ENCODE results near the gene SERPINI2.
A peak's percentile ranks its signal among the peaks of the same experiment; 100 is the strongest.
"Not testable (repeated sequence)": the region's sequence is repeated elsewhere in the genome, so short reads cannot be mapped to it uniquely, and the experiment has no call there.

The SERPINI2 gene

GRCh38 chr3:167445491-167445890 is 28.4 kb downstream of the SERPINI2 start:
- no peak for DNase-seq (ENCODE audit: low spot score)

- DNase-seq (ENCODE audit: low spot score) = no peak
These were observed 32.6 kb downstream of the SERPINI2 start for GRCh38 chr3:167441256-167441655.

- DNase-seq (ENCODE audit: low spot score) = no peak
These were observed 36.3 kb downstream of the SERPINI2 start for GRCh38 chr3:167437428-167438139.

GRCh38 chr3:167426962-167427361 is 46.9 kb downstream of the SERPINI2 start:
- not testable (repeated sequence) for DNase-seq (ENCODE audit: low spot score)

GRCh38 chr3:167422396-167422795 is 51.4 kb downstream of the SERPINI2 start:
- not testable (repeated sequence) for DNase-seq (ENCODE audit: low spot score)

GRCh38 chr3:167409611-167410010 is 64.2 kb downstream of the SERPINI2 start:
- DNase-seq (ENCODE audit: low spot score) = no peak

GRCh38 chr3:167406876-167407492 is 66.9 kb downstream of the SERPINI2 start:
- DNase-seq (ENCODE audit: low spot score) = peak; percentile 75

- DNase-seq (ENCODE audit: low spot score) = no peak
These were observed 76.0 kb downstream of the SERPINI2 start for GRCh38 chr3:167397826-167398225.

GRCh38 chr3:167396075-167396474 is 77.8 kb downstream of the SERPINI2 start:
- no peak for DNase-seq (ENCODE audit: low spot score)

GRCh38 chr3:167394003-167394402 is 79.8 kb downstream of the SERPINI2 start:
- DNase-seq (ENCODE audit: low spot score) = no peak

Data from kidney tubule cell (primary cell).